ENCODE measurements around the gene FN3K.

The FN3K gene

DNA sequence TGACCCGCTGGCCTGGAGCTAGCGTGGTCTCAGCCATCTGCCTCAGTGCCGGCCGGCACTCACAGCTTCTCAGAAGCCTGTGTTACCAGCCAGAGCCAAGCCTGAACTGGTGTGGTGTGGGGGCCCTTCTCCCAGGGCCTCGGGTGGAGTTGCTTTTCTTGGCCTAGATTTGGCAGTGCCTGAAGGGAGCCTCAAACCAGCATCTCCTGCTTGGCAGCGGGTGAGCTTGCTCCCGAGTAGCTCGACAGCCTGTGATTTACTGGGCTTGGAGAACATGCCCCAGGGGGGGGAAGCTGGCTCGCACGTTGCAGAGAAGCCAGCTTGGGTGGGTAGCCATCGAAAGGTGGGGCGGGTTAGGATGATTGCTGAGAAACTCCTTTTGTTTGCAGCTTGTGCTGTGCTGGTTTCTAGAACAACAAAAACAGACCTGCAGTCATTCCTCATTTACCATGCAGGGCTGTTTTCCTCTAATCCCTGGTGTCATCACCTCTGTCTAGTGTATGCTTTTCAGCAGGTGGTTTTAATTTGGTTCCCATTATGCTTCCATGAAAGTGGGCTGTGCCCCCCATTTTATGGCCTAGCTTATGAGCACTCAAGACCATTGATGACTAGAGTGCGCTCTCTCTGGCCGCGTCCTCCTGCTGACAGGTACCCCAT is 58.7 kb downstream of the FN3K start:
- in situ Hi-C loops (cut with HindIII; ENCODE audit: low sequenced_read_pairs), result no loop called here

DNA sequence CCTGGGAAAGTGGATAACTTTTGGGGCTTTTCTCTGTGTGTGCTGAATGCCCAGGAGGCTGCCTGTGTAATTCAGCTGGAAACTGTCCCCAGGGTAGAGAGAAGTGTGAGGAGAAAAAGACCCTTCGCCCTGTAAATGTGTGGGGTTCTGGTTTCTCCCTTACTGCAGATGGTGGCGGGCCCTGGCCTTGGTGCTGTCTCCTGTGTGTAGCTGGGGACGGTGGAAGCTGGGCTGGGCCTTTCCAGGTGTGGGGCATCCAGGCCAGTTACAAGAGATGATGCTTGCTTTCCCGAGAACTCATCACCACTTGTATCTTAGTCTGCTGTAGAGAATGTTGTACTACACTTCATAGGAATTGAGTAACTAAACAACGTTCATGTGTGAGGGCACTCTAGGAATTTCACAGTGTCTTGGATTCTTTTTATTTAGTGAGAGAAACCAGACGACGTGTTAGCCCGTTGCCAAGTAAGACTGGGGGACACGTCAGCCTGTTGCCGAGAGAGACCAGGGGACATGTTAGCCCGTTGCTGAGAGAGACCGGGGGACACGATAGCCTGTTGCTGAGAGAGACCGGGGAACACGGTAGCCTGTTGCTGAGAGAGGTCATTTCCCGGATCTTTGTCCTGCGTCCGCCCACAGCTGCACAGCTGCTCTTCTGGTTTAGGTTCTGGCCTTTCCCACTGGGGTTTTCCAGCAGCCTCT is 59.5 kb downstream of the FN3K start:
- in situ Hi-C loops (cut with HindIII; ENCODE audit: low sequenced_read_pairs), result no loop called here

DNA sequence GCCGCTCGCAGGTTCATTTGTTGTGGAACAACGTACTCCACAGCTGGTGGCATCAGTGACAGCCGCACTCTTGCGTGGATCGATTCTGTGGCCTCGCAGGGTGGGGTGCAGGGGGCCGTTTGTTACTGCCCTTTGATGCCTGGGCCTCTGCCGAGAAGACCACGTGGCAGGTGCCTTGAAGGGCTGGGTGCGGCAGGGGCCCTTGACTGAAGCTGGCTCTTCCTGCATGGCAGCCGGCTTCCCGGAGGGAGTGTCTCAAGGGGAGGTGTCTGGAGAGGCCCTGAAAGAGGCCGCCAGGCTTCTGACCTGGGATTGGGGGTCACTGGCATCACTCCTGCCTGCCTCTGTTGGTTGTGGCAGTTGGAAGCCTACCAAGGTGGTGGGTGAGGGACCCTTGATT is 60.2 kb downstream of the FN3K start:
- in situ Hi-C loops (cut with HindIII; ENCODE audit: low sequenced_read_pairs), result no loop called here

DNA sequence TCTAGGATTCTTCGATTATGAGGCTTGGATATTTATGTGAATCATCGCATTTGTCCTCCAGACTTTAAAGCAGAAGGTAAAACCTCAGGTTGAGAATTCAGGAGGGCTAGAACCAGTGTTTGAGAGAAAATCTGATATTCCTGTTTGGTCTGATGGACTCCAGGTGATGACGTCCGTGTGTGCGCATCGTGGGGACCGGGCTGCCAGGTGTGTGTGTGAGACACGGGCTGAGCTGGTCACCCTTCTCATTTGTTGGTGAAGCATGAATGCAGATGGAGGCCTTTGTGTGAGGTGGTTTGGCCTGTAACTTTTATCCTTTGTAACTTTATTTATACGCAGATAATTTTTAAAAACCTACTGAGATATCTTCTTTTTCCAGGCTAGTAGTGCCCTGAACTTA is 61.6 kb downstream of the FN3K start:
- in situ Hi-C loops (cut with HindIII; ENCODE audit: low sequenced_read_pairs), result no loop called here

DNA sequence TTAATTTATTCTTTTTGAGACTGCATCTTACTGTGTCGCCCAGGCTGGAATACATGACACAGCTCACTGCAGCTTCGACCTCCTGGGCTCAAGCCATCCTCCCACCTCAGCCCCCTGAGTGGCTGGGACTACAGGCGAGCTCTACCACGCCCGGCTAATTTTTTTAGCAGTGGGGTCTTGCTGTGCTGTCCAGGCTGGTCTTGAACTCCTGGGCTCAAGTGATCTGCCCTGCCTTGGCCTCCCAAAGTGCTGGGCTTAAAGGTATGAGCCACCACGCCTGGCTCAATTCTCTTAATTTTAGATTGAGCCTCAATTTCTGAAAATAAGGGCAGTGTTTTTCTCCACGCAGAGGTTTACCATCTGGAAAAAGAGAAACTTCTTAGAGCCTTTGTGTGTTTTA is 63.3 kb downstream of the FN3K start:
- in situ Hi-C loops (cut with HindIII; ENCODE audit: low sequenced_read_pairs), result no loop called here

DNA sequence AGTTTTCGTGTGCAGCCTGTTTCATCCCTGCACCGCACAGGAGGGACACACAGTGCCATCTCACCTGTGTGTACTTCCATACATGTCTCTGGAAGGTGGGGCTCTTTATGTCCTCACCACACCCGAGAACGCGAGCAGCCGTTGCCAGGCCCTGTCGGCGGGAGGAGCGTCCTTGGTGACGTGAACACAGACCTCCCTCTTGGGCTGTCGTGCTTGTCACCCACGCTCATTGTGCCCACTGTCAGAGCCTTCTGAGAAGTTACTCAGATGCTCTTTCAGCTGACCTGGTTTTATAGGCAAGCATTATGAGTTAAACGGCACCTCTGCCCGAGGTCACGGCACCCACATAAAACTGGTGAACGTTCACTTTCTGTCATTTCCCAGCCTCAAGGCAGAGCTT is 64.2 kb downstream of the FN3K start:
- in situ Hi-C loops (cut with HindIII; ENCODE audit: low sequenced_read_pairs), result no loop called here
